ENCODE results near the gene ETFA.

DNA sequence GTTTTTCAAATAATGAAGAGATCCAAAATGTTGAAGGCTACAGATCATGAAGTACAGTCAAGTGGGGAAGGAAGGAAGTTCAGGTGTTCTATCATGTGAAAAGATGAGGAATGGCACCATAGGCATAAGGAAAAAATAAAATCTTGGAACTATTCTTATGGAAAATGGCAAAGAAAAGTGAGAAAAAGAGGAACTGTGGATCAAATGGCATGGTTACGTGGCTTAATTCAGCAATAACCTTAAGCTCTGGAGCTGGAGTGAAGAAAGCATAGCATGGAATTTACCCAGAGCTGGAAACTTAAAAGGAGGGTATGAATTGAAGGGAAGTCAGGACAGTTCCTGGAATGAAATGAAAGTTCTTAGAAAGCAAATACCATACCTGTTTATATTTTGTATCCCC, 14.4 kb downstream of the ETFA start:
- TF ChIP-seq POLR2A (IDR thresholded peaks at IDR 0.05; ENCODE audit: low read length) (no peak), GATA1 (IDR thresholded peaks at IDR 0.05; ENCODE audit: low read depth, low read length) (no peak)

All from erythroblast (primary cell).